ENCODE results near the gene PLA2G2A.

DNA sequence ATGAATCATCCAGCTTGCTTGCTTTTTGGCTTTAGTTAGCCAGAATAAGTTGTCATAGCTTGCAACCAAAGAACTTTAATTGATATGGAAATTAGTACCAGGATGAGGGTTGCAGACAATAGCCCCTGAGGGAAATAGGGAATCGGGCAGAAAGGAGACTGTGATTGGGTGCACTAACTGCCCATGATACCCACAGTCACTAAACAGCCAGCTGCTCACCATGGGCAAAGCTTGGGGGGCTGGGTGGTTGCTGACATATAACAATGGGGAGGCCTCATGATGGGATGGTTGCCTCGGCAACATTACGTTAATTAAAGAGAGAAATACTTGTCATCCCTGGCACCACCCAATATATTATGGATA, 38.2 kb downstream of the PLA2G2A start:
- TF ChIP-seq POLR2AphosphoS5 (IDR thresholded peaks at IDR 0.05; ENCODE audit: low read depth, low read length) (no peak), POLR2A (IDR thresholded peaks at IDR 0.05; ENCODE audit: low read depth, low read length) (no peak)

Measured in GM12892 (cell line).